ENCODE data around the gene UPK1A. TPM values are rescaled to one million over a fixed set of nuclear protein-coding genes. Genes with fewer than 3 reads are reported as not detected.
A peak's percentile ranks its signal among the peaks of the same experiment; 100 is the strongest.

UPK1A gene
- total and polyA plus RNA-seq, 2 donors (not counting 1 experiment from before 2014, with no cell fraction given), result 0.16 TPM; not detected in 1

DNA sequence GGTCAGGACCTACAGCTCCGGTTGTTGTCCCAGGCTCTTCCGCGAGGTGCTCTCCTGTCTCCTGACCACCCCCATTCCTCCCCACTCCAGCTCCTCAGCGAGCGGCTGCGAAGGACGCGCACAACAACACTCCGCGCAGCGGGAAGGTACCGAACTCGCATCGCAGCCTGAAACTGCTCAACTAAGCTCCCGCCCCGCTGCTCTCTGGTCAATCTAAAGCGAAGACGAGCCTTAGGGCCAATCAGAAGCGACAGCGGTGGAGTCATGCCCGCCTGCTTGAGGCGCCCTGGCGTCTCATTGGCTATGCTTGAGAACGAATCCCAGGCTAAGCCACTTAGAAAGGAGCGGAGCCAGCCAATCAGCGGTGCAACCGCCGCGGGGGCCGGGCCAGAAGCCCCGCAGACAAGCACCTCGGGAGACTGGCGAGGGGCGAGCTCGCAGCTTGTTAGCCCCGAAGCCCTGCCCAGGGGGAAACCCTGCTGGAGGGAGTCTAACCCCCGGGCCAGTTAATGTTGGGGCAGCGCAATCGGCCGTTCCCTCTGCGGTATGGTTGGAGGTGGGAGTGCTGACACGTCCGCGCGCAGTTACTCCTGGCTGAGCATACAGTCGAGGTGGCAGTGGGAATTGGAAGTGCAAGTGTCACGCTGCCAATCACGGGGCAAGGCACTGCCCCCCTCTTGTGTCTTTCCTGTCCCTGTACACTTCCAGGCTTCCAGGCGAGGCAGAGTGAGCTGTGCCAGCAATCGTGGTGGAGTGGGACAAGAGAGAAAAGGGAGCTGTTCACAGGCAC, 36.1 kb downstream of the UPK1A start:
- TF ChIP-seq, protein P1, sequence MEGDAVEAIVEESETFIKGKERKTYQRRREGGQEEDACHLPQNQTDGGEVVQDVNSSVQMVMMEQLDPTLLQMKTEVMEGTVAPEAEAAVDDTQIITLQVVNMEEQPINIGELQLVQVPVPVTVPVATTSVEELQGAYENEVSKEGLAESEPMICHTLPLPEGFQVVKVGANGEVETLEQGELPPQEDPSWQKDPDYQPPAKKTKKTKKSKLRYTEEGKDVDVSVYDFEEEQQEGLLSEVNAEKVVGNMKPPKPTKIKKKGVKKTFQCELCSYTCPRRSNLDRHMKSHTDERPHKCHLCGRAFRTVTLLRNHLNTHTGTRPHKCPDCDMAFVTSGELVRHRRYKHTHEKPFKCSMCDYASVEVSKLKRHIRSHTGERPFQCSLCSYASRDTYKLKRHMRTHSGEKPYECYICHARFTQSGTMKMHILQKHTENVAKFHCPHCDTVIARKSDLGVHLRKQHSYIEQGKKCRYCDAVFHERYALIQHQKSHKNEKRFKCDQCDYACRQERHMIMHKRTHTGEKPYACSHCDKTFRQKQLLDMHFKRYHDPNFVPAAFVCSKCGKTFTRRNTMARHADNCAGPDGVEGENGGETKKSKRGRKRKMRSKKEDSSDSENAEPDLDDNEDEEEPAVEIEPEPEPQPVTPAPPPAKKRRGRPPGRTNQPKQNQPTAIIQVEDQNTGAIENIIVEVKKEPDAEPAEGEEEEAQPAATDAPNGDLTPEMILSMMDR (IDR thresholded peaks at IDR 0.05), result no peak
- TF ChIP-seq EZH2 (IDR thresholded peaks at IDR 0.05; ENCODE audit: borderline replicate concordance, insufficient read depth, low read depth, low read length, poor library complexity, severe bottlenecking), result no peak
- Histone ChIP-seq H3K4me1 (ENCODE audit: control insufficient read depth in 2 of 2, insufficient read depth in 2 of 2, low read length in 2 of 2) (peaks cover 0 to 19% of the 10 kb centered on the region in 2 donors), H3K4me2 (replicated peaks; ENCODE audit: low read depth, low read length, poor library complexity, severe bottlenecking) (peak overlapping the region; percentile 93), H3K9me3 (ENCODE audit: control extremely low read depth in 1 of 3, control insufficient read depth in 2 of 3, insufficient read depth in 1 of 3, low read length in 2 of 3) (no peaks in the 10 kb centered on the region), H3K9ac (ENCODE audit: low read length) (peak overlapping the region; percentile 87), H4K20me1 (ENCODE audit: control insufficient read depth, insufficient read depth, low read length, poor library complexity, severe bottlenecking) (no peaks in the 10 kb centered on the region), H2AFZ (ENCODE audit: insufficient read depth, low read depth, low read length, poor library complexity, severe bottlenecking) (peak overlapping the region; percentile 99), H3K27me3 (replicated peaks in 1 of 4; ENCODE audit: control extremely low read depth in 1 of 4, control insufficient read depth in 3 of 4, insufficient read depth in 4 of 4, low read length in 3 of 4) (no peaks in the 10 kb centered on the region), H3K27ac (ENCODE audit: low read length in 2 of 2) (peak overlapping the region; percentile 59 to 74), H3K4me3 (ENCODE audit: control extremely low read depth in 1 of 5, extremely low read depth in 1 of 5, insufficient read depth in 1 of 5, low read depth in 2 of 5, low read length in 4 of 5) (peak overlapping the region in 4 of 5 experiments; percentile 61 to 86 (median 74)), H3K36me3 (replicated peaks in 1 of 2; ENCODE audit: control extremely low read depth in 1 of 2, control insufficient read depth in 1 of 2, extremely low read depth in 1 of 2, insufficient read depth in 2 of 2, low read length in 1 of 2) (no peaks in the 10 kb centered on the region), H3K79me2 (ENCODE audit: control insufficient read depth, insufficient read depth, low read length) (no peaks in the 10 kb centered on the region)
- peak; percentile 99 for ATAC-seq (ENCODE audit: low read depth)
- peak overlapping the region; percentile 98 for H3K27ac Mint-ChIP-seq
- DNase-seq, result peak; percentile 96
- H3K4me3 Mint-ChIP-seq, result peak overlapping the region; percentile 98
- H3K9me3 Mint-ChIP-seq (ENCODE audit: insufficient read depth), result no peaks in the 10 kb centered on the region
- H3K27me3 Mint-ChIP-seq, result no peaks in the 10 kb centered on the region
- CTCF ChIA-PET, result interaction anchor here (0.6 to 2.4 kb wide), 12 partner anchors 8 to 333 kb away, joined by 3 to 40 read pairs (median 4); partner anchors contain the start of genes COX6B1, IGFLR1, LIN37 and PSENEN
- intact Hi-C loops (cut with micrococcal nuclease), result loop anchor here (1.0 to 5.0 kb wide), 8 partner anchors 9 to 352 kb away; partner anchors contain the start of genes COX6B1, HAUS5, LIN37 and THAP8
- POLR2A ChIA-PET, result interaction anchor here (0.6 to 3.3 kb wide), 8 partner anchors 10 to 197 kb away, joined by 3 to 53 read pairs (median 6); partner anchors contain the start of genes COX6B1, IGFLR1, NFKBID and PSENEN
- WGBS (ENCODE audit: insufficient coverage), result 1% methylated on average over 50 of the region's 50 CpGs
- peaks cover 8% of the 10 kb centered on the region for H3K4me1 Mint-ChIP-seq

Data from B cell (primary cell).